H1 (cell line): ENCODE measurements around the gene RPLP2. TPM values are rescaled to one million over a fixed set of nuclear protein-coding genes. Genes with fewer than 3 reads are reported as not detected.

Source experiments
- GTF2F1 ChIP-seq: IDR thresholded peaks from 2 replicates; pipeline ENCODE4 v1.6.1; 2012; ENCODE audit warnings: low read depth, low read length, improper control_type of control experiment, borderline replicate concordance
- POU5F1 ChIP-seq: IDR thresholded peaks from 2 replicates; pipeline ENCODE4 v1.6.1; 2011; ENCODE audit warnings: low read depth, mild to moderate bottlenecking, low read length, moderate library complexity
- RAD21 ChIP-seq, 2 experiments: IDR thresholded peaks in 1 of 2; conservative IDR thresholded peaks in 1 of 2; 2 replicates each; pipeline ENCODE4 v1.6.1; 2011; ENCODE audit warnings: low read depth in 2 of 2, low read length in 2 of 2, improper control_type of control experiment in 1 of 2, inconsistent platforms in 1 of 2, mild to moderate bottlenecking in 1 of 2, moderate library complexity in 1 of 2
- SIX5 ChIP-seq: IDR thresholded peaks from 2 replicates; pipeline ENCODE4 v1.6.1; 2011; ENCODE audit warnings: mild to moderate bottlenecking, low read depth, low read length
- polyA plus RNA-seq, 7 experiments: library from polyadenylated mRNA; depleted of rRNA in 3 of 7; stranded (reverse) in 5 of 7; unstranded in 2 of 7; fragments of >200 nt in 5 of 7; fragments of 200-250 nt in 2 of 7; gene quantifications; 1 replicate in 5 of 7; 2 replicates in 1 of 7; 4 replicates in 1 of 7; pipeline versions ENCODE4 v1.2.1 to v1.2.3, GENCODE V29; 2011 to 2013; ENCODE audit warnings: missing spikeins in 2 of 7, mixed read lengths in 2 of 7
- total RNA-seq: library from RNA; stranded (reverse); fragmentation: NEBNext Ultra II Directional; extraction: Animal tissue kit (Norgen Biotek cat#: 25700); gene quantifications from 2 replicates; pipeline ENCODE4 v1.2.1, GENCODE V29; 2021

The RPLP2 gene
- total and polyA plus RNA-seq, 2 of the 8 experiments (the other 6 are each of a cell fraction or from before 2014, with no cell fraction given), result 1,789 to 2,106 TPM

DNA sequence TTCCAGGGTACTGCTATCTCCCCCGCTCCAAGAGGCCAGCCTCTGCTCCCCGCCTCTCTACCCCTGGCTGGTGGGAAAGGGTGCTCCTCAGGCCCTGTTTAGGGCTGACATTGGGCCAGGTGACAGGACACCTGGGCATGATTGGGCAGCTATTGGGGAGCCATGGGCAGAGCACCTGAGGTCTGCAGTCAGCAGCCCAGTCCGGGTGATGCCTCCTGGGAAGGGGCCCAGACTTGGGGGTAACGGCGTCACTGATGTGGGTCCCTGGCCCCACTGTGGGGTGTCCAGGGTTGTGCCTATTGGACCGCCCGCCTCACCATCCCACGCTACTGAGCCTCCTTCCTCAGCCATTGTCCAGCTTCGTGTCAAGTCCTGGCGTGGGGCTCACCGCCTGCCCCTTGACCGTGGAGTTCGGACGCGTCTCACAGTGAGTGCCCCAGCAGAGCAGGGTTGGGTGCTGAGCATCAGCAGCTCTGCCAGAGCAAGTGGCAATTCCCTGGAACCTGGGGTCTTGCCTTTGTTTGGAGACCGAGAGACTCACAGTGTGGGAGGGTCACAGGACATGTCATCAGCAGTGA is 29.7 kb upstream of the RPLP2 start (continued):
- no peak for TF ChIP-seq POU5F1
- TF ChIP-seq SIX5, result no peak
- TF ChIP-seq GTF2F1, result no peak
- TF ChIP-seq RAD21 (IDR thresholded peaks at IDR 0.05 in 1 of 2, conservative IDR thresholded peaks at IDR 0.05 in 1 of 2; ENCODE audit: low read depth in 2 of 2, low read length in 2 of 2), result no peak
